SU-DHL-6 (cell line): Measurements from ENCODE around the gene KCNIP3.

Source experiments
- EZH2phosphoT487 ChIP-seq: fragments of 200-600 bp; sonication (generic), shearing (Covaris generic); conservative IDR thresholded peaks from 2 replicates; pipeline ENCODE4 v1.6.1; 2018; ENCODE audit warnings: mild to moderate bottlenecking, antibody characterized with exemption, low read length, moderate library complexity, mixed read lengths
- TF ChIP-seq, protein P1 (sequence below): fragments of 200-600 bp; sonication (generic); IDR thresholded peaks from one replicate; pipeline ENCODE4 v1.5.1; 2017; ENCODE audit warnings: antibody characterized with exemption, mild to moderate bottlenecking, low read length, moderate library complexity; ENCODE audit not compliant: insufficient read depth, poor library complexity, severe bottlenecking

DNA sequence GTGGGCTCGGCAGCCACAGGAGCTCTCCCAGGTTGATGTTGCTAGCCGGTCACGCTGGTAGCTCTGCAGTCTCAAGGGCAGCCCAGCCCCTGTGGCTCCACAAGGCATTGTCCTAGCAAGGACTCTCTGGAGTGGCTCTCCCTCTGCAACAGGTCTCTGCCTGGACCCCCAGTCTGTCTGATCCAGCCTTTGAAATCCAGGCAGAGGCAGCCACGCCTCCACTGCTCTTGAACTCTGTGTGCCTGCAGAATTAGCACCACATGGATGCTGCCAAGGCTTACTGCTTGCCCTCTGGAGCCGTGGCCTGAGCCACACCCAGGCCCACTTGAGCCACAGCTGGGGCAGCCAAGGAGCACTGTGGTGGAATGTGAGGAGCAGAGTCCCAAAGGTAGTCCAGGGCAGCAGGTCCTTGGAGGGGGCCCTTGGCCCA, 62.4 kb downstream of the KCNIP3 start:
- TF ChIP-seq, protein P1, sequence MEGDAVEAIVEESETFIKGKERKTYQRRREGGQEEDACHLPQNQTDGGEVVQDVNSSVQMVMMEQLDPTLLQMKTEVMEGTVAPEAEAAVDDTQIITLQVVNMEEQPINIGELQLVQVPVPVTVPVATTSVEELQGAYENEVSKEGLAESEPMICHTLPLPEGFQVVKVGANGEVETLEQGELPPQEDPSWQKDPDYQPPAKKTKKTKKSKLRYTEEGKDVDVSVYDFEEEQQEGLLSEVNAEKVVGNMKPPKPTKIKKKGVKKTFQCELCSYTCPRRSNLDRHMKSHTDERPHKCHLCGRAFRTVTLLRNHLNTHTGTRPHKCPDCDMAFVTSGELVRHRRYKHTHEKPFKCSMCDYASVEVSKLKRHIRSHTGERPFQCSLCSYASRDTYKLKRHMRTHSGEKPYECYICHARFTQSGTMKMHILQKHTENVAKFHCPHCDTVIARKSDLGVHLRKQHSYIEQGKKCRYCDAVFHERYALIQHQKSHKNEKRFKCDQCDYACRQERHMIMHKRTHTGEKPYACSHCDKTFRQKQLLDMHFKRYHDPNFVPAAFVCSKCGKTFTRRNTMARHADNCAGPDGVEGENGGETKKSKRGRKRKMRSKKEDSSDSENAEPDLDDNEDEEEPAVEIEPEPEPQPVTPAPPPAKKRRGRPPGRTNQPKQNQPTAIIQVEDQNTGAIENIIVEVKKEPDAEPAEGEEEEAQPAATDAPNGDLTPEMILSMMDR, result no peak
- TF ChIP-seq EZH2phosphoT487, result no peak
